Stimulated activated CD8-positive, alpha-beta memory T cell treated with anti-CD3 and anti-CD28 coated beads, Interleukin-7, amount 100 ng/mL, for 1 hour (primary cell): ENCODE results near the gene NFAT5.

Source experiments
- DNase-seq, 2 donors: peaks; one replicate each; pipeline ENCODE4 v3.0.0-alpha.2; 2020; ENCODE audit warnings: low read depth in 2 of 2

NFAT5 gene

GRCh38 chr16:69741519-69741918 lies 175.8 kb downstream of the NFAT5 start:
- DNase-seq, result no peak

- DNase-seq, result no peak
These were observed 176.5 kb downstream of the NFAT5 start for GRCh38 chr16:69741951-69742904.

- DNase-seq, result no peak
These were observed 178.8 kb downstream of the NFAT5 start for GRCh38 chr16:69744363-69745231.

- DNase-seq, result no peak
These were observed 179.5 kb downstream of the NFAT5 start for GRCh38 chr16:69745232-69745612.

- no peak for DNase-seq
These were observed 180.2 kb downstream of the NFAT5 start for GRCh38 chr16:69745959-69746358.

- no peak for DNase-seq
These were observed 181.3 kb downstream of the NFAT5 start for GRCh38 chr16:69747115-69747514.

GRCh38 chr16:69748694-69749345 lies 183.1 kb downstream of the NFAT5 start:
- no peak for DNase-seq

GRCh38 chr16:69754143-69754468 lies 188.3 kb downstream of the NFAT5 start:
- no peak for DNase-seq
